Esophagus muscularis mucosa (tissue), 4 donors: ENCODE data around the gene TBX5. TPM values are rescaled to one million over a fixed set of nuclear protein-coding genes. Genes with fewer than 3 reads are reported as not detected.

Source experiments
- DNase-seq: peaks from one replicate; pipeline ENCODE4 v3.0.0-alpha.2; 2017; ENCODE audit errors: extremely low spot score
- H3K27ac ChIP-seq, 4 donors: fragments of 200-600 bp; sonication (generic); replicated peaks in 1 of 4; 1 replicate in 3 of 4; 2 replicates in 1 of 4; pipeline ENCODE4 v1.5.1; 2016 to 2019; ENCODE audit warnings: mild to moderate bottlenecking in 1 of 4
- H3K27me3 ChIP-seq, 4 donors: fragments of 200-600 bp; sonication (generic); one replicate each; pipeline versions ENCODE4 v1.5.1 to v1.6.0; 2016 to 2019
- H3K36me3 ChIP-seq, 4 donors: fragments of 200-600 bp; sonication (generic); one replicate each; pipeline ENCODE4 v1.5.1; 2016 to 2019
- H3K4me1 ChIP-seq, 4 donors: fragments of 200-600 bp; sonication (generic); one replicate each; pipeline ENCODE4 v1.5.1; 2016 to 2019
- H3K4me3 ChIP-seq, 4 donors: fragments of 200-600 bp; sonication (generic); 1 replicate in 2 of 4; 2 replicates in 2 of 4; pipeline ENCODE4 v1.5.1; 2016 to 2019; ENCODE audit warnings: mild to moderate bottlenecking in 4 of 4, moderate library complexity in 1 of 4
- H3K9me3 ChIP-seq, 4 donors: fragments of 200-600 bp; sonication (generic); 1 replicate in 3 of 4; 2 replicates in 1 of 4; pipeline ENCODE4 v1.5.1; 2016 to 2019
- EP300 ChIP-seq: sonication (generic); formaldehyde crosslinking; IDR thresholded peaks from one replicate; pipeline ENCODE4 v1.6.1; 2017; ENCODE audit warnings: antibody characterized with exemption
- POLR2A ChIP-seq: fragments of 450-650 bp; IDR thresholded peaks from one replicate; pipeline ENCODE4 v1.6.1; 2017; ENCODE audit warnings: antibody characterized with exemption, moderate library complexity, mild to moderate bottlenecking, low read depth
- POLR2AphosphoS5 ChIP-seq, 2 donors: sonication (generic); formaldehyde crosslinking; IDR thresholded peaks; one replicate each; pipeline ENCODE4 v1.6.1; 2017; ENCODE audit warnings: antibody characterized with exemption in 2 of 2
- WGBS: methylation state at CpG from one replicate; pipeline ENCODE4 v1.1.5; 2018; 5-methylcytosine and 5-hydroxymethylcytosine counted together
- intact Hi-C: fragments of 100-400 bp; cut with DNase I; formaldehyde crosslinking; loops from one replicate; pipeline ENCODE4 v1.15.1; 2023
- total RNA-seq, 4 donors: library from RNA; depleted of rRNA; stranded (reverse); fragments of >200 nt; gene quantifications; one replicate each; pipeline versions ENCODE4 v1.1.0 to v1.2.1, GENCODE V29; 2016
- TF ChIP-seq, protein P1 (sequence below), 3 experiments: fragments of 200-600 bp in 2 of 3; fragments of 450-650 bp in 1 of 3; sonication (generic) in 2 of 3; IDR thresholded peaks; one replicate each; pipeline ENCODE4 v1.5.1; 2017 to 2019; ENCODE audit warnings: antibody characterized with exemption in 3 of 3, mild to moderate bottlenecking in 2 of 3, moderate library complexity in 1 of 3

Gene TBX5
- total RNA-seq, 4 donors from 2014 or later = 20.4 to 34.5 (median 26.2) TPM

DNA sequence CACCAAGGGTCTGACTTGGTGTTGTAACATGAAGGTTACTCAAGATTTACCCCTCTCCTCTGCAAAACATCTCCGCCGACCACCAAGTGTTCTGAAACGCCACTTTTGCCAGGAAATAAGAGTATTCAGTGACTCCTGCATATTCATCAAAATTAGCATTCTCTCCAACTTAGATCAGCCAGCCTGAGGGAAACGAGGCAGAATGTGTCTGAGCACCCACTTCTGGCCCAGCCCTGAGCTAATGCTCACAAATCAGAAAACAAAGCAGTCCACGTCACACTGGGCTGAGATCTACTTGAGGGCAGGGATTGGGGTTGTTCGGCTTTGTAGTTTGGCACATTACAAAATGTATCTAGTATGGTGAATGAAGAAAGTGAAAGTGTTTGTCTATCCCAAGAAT is 64.3 kb downstream of the TBX5 start:
- H3K4me1 ChIP-seq = no peaks in the 10 kb centered on the region
- no peak overlapping the region for H3K27ac ChIP-seq
- TF ChIP-seq, protein P1, sequence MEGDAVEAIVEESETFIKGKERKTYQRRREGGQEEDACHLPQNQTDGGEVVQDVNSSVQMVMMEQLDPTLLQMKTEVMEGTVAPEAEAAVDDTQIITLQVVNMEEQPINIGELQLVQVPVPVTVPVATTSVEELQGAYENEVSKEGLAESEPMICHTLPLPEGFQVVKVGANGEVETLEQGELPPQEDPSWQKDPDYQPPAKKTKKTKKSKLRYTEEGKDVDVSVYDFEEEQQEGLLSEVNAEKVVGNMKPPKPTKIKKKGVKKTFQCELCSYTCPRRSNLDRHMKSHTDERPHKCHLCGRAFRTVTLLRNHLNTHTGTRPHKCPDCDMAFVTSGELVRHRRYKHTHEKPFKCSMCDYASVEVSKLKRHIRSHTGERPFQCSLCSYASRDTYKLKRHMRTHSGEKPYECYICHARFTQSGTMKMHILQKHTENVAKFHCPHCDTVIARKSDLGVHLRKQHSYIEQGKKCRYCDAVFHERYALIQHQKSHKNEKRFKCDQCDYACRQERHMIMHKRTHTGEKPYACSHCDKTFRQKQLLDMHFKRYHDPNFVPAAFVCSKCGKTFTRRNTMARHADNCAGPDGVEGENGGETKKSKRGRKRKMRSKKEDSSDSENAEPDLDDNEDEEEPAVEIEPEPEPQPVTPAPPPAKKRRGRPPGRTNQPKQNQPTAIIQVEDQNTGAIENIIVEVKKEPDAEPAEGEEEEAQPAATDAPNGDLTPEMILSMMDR (IDR thresholded peaks at IDR 0.05) = no peak
- TF ChIP-seq EP300 (no peak), POLR2AphosphoS5 (IDR thresholded peaks at IDR 0.05) (no peak), POLR2A (no peak)
- H3K27me3 ChIP-seq = peaks cover 0 to 14% (median 0%) of the 10 kb centered on the region in 4 donors
- H3K36me3 ChIP-seq = no peaks in the 10 kb centered on the region
- no peak for DNase-seq
- no peak overlapping the region for H3K4me3 ChIP-seq
- intact Hi-C loops = no loop called here
- H3K9me3 ChIP-seq = peaks cover 0 to 3% (median 0%) of the 10 kb centered on the region in 4 donors
- WGBS = 83% methylated on average over 6 of the region's 6 CpGs

DNA sequence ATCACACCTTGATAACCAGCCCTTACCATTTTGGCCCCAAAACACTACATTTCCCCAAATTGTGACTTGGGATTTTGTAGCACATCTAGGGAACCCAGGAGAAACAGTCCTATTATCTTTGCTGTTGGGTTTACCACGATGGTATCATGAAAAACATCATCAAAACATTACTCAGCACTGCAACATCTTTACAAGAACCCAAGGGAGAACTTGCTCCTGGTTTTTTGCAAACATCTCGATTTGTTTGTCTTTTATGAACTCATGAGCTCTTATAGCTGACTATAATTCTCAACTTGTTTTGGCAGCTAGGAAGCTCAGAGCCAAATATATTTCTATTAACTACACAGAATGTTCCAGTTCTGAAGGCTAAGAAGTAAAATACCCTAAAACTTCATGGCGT is 65.7 kb downstream of the TBX5 start:
- no peak overlapping the region for H3K27ac ChIP-seq
- H3K36me3 ChIP-seq = no peaks in the 10 kb centered on the region
- 64% methylated on average over 3 of the region's 3 CpGs for WGBS
- H3K27me3 ChIP-seq = peaks cover 0 to 14% (median 0%) of the 10 kb centered on the region in 4 donors
- H3K4me1 ChIP-seq = peaks cover 0 to 3% (median 0%) of the 10 kb centered on the region in 4 donors
- DNase-seq = no peak
- intact Hi-C loops = no loop called here
- H3K9me3 ChIP-seq = peaks cover 0 to 3% (median 0%) of the 10 kb centered on the region in 4 donors
- no peak overlapping the region for H3K4me3 ChIP-seq
- TF ChIP-seq, protein P1 (IDR thresholded peaks at IDR 0.05) = no peak
- TF ChIP-seq EP300 (no peak), POLR2A (no peak), POLR2AphosphoS5 (IDR thresholded peaks at IDR 0.05) (no peak)

DNA sequence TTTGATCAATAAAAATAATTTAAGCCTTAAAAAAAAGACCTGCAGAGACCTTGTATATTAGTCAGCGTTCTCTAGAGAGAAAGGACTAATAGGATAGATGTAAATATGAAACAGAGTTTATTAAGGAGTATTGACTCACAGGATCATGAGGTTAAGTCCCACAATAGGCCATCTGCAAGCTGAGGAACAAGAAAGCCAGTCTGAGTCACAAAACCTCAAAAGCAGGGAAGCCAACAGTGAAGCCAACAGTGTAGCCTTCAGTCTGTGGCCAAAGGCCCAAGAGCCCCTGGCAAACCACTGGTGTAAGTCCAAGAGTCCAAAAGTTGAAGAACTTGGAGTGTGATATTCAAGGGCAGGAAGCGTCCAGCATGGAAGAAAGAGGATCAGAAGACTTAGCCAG is 66.3 kb downstream of the TBX5 start:
- H3K4me1 ChIP-seq = peaks cover 0 to 3% (median 0%) of the 10 kb centered on the region in 4 donors
- H3K36me3 ChIP-seq = no peaks in the 10 kb centered on the region
- intact Hi-C loops = no loop called here
- TF ChIP-seq EP300 (no peak), POLR2A (no peak), POLR2AphosphoS5 (IDR thresholded peaks at IDR 0.05) (no peak)
- TF ChIP-seq, protein P1 (IDR thresholded peaks at IDR 0.05) = no peak
- H3K27me3 ChIP-seq = peaks cover 0 to 14% (median 0%) of the 10 kb centered on the region in 4 donors
- no peak overlapping the region for H3K27ac ChIP-seq
- no peak for DNase-seq
- peaks cover 0 to 3% (median 0%) of the 10 kb centered on the region in 4 donors for H3K9me3 ChIP-seq
- 90% methylated on average over 2 of the region's 2 CpGs for WGBS
- no peak overlapping the region for H3K4me3 ChIP-seq

- no peaks in the 10 kb centered on the region for H3K9me3 ChIP-seq
- no peak for DNase-seq
- H3K27ac ChIP-seq = no peak overlapping the region
- peaks cover 0 to 3% (median 0%) of the 10 kb centered on the region in 4 donors for H3K4me1 ChIP-seq
- WGBS = 52% methylated on average over 5 of the region's 5 CpGs
- H3K4me3 ChIP-seq = no peak overlapping the region
- H3K27me3 ChIP-seq = no peaks in the 10 kb centered on the region
- H3K36me3 ChIP-seq = no peaks in the 10 kb centered on the region
- TF ChIP-seq POLR2A = no peak
- TF ChIP-seq, protein P1 (IDR thresholded peaks at IDR 0.05) = no peak
- TF ChIP-seq EP300 = no peak
- no peak for TF ChIP-seq POLR2AphosphoS5 (IDR thresholded peaks at IDR 0.05)
- intact Hi-C loops = no loop called here
Observed at GRCh38 chr12:114335607-114336006, 70.3 kb downstream of the TBX5 start.

DNA sequence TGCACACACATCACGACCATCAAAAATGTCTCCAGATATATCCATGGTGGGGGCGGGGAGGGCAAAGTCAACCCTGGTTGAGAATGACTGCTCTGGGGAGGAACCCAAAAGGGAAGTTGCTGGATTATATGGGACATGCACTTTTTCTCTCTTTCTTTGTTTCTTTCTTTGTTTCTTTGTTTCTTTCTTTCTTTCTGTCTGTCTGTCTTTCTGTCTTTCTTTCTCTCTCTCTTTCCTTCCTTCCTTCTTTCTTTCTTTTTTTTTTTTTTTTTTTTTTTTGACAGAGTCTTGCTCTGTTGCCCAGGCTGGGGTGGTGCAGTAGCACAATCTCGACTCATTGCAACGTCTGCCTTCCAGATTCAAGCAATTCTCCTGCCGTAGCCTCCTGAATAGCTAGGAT is 71.5 kb downstream of the TBX5 start:
- intact Hi-C loops = no loop called here

More for the DNA sequence above, 71.5 kb downstream of the TBX5 start:
- Histone ChIP-seq H3K27ac (no peak overlapping the region), H3K9me3 (no peaks in the 10 kb centered on the region), H3K36me3 (no peaks in the 10 kb centered on the region), H3K4me3 (no peak overlapping the region), H3K27me3 (no peaks in the 10 kb centered on the region), H3K4me1 (peaks cover 0 to 3% (median 0%) of the 10 kb centered on the region in 4 donors)
- 84% methylated on average over 5 of the region's 5 CpGs for WGBS
- TF ChIP-seq POLR2A (no peak), POLR2AphosphoS5 (IDR thresholded peaks at IDR 0.05) (no peak), EP300 (no peak)
- TF ChIP-seq, protein P1 (IDR thresholded peaks at IDR 0.05) = no peak
- DNase-seq = no peak
